Hepatocyte (in vitro differentiated cells): ENCODE data around the gene HSF2BP. TPM values are rescaled to one million over a fixed set of nuclear protein-coding genes. Genes with fewer than 3 reads are reported as not detected.
A peak's percentile ranks its signal among the peaks of the same experiment; 100 is the strongest.

Experiments used
- DNase-seq: peaks from one replicate; pipeline ENCODE4 v3.0.0-alpha.2; 2016; ENCODE audit warnings: low spot score
- H2AFZ ChIP-seq: fragments of 200-600 bp; sonication (generic); 2 replicates; pipeline ENCODE4 v1.6.0; 2016; ENCODE audit warnings: antibody characterized with exemption, mild to moderate bottlenecking
- H3K27ac ChIP-seq: fragments of 200-600 bp; sonication (generic); 2 replicates; pipeline ENCODE4 v1.5.1; 2016; ENCODE audit warnings: mild to moderate bottlenecking
- H3K27me3 ChIP-seq: fragments of 200-600 bp; sonication (generic); 2 replicates; pipeline ENCODE4 v1.6.1; 2016
- H3K36me3 ChIP-seq: fragments of 200-600 bp; sonication (generic); replicated peaks from 2 replicates; pipeline ENCODE4 v1.5.1; 2016; ENCODE audit warnings: low read depth; ENCODE audit not compliant: insufficient read depth
- H3K4me1 ChIP-seq: fragments of 200-600 bp; sonication (generic); 2 replicates; pipeline ENCODE4 v1.5.1; 2016; ENCODE audit warnings: mild to moderate bottlenecking, moderate library complexity; ENCODE audit not compliant: insufficient read depth
- H3K4me2 ChIP-seq: fragments of 200-600 bp; sonication (generic); 2 replicates; pipeline ENCODE4 v1.6.0; 2016
- H3K4me3 ChIP-seq: fragments of 200-600 bp; sonication (generic); 2 replicates; pipeline ENCODE4 v1.5.1; 2016; ENCODE audit warnings: mild to moderate bottlenecking
- H3K79me2 ChIP-seq: fragments of 200-600 bp; sonication (generic); 2 replicates; pipeline ENCODE4 v1.6.0; 2017; ENCODE audit warnings: mild to moderate bottlenecking
- H3K9me2 ChIP-seq: fragments of 200-600 bp; sonication (generic); replicated peaks from 2 replicates; pipeline ENCODE4 v1.6.0; 2017; ENCODE audit warnings: mild to moderate bottlenecking; ENCODE audit not compliant: insufficient read depth
- H3K9me3 ChIP-seq: fragments of 200-600 bp; sonication (generic); 2 replicates; pipeline ENCODE4 v1.5.1; 2016; ENCODE audit warnings: low read depth, mild to moderate bottlenecking
- H4K20me1 ChIP-seq: fragments of 200-600 bp; sonication (generic); 2 replicates; pipeline ENCODE4 v1.6.0; 2016; ENCODE audit warnings: mild to moderate bottlenecking; ENCODE audit not compliant: insufficient read depth, poor library complexity, severe bottlenecking
- CTCF ChIP-seq: fragments of 200-600 bp; sonication (generic); IDR thresholded peaks from 2 replicates; pipeline ENCODE4 v1.5.1; 2016; ENCODE audit warnings: antibody characterized with exemption, mild to moderate bottlenecking; ENCODE audit not compliant: poor library complexity
- EZH2 ChIP-seq: fragments of 200-600 bp; sonication (generic); IDR thresholded peaks from 2 replicates; pipeline ENCODE4 v1.6.1; 2016; ENCODE audit warnings: antibody characterized with exemption, mild to moderate bottlenecking, borderline replicate concordance
- EZH2phosphoT487 ChIP-seq: fragments of 200-600 bp; sonication (generic); IDR thresholded peaks from one replicate; pipeline ENCODE4 v1.6.1; 2018; ENCODE audit warnings: antibody characterized with exemption, mild to moderate bottlenecking, low read depth, moderate library complexity; ENCODE audit not compliant: unreplicated experiment, severe bottlenecking
- WGBS: methylation state at CpG from one replicate; pipeline ENCODE4 v1.1.6; 2016; ENCODE audit warnings: low lambda C conversion rate; ENCODE audit errors: missing lambda C conversion rate; 5-methylcytosine and 5-hydroxymethylcytosine counted together
- polyA plus RNA-seq: library from polyadenylated mRNA; unstranded; fragments of >200 nt; fragmentation: Nextera tagmentation; extraction: Ambion mirVana; gene quantifications from 2 replicates; pipeline ENCODE4 v1.2.1, GENCODE V29; 2016
- total RNA-seq: library from RNA; depleted of rRNA; stranded (reverse); fragments of >200 nt; gene quantifications from 2 replicates; pipeline ENCODE4 v1.2.3, GENCODE V29; 2014

Gene HSF2BP
- total and polyA plus RNA-seq, 2 experiments from 2014 or later: 1.3 to 1.4 TPM

GRCh38 chr21:43585514-43585913 is 73.8 kb downstream of the HSF2BP start:
- H3K4me2 ChIP-seq: peak overlapping the region; percentile 40
- H3K36me3 ChIP-seq: no peaks in the 10 kb centered on the region
- no peaks in the 10 kb centered on the region for H3K9me2 ChIP-seq
- H2AFZ ChIP-seq: no peak overlapping the region
- TF ChIP-seq CTCF (no peak), EZH2 (no peak), EZH2phosphoT487 (no peak)
- no peaks in the 10 kb centered on the region for H3K9me3 ChIP-seq
- no peaks in the 10 kb centered on the region for H4K20me1 ChIP-seq
- WGBS: 89% methylated on average over 4 of the region's 4 CpGs
- no peak overlapping the region for H3K4me3 ChIP-seq
- H3K27ac ChIP-seq: peak overlapping the region; percentile 84
- peaks cover 39% of the 10 kb centered on the region for H3K4me1 ChIP-seq
- H3K27me3 ChIP-seq: no peaks in the 10 kb centered on the region
- no peaks in the 10 kb centered on the region for H3K79me2 ChIP-seq
- DNase-seq: no peak

GRCh38 chr21:43581453-43581852 is 77.8 kb downstream of the HSF2BP start:
- WGBS: 85% methylated on average over 3 of the region's 3 CpGs
- no peak overlapping the region for H3K4me2 ChIP-seq
- H3K27me3 ChIP-seq: no peaks in the 10 kb centered on the region
- H4K20me1 ChIP-seq: no peaks in the 10 kb centered on the region
- H2AFZ ChIP-seq: no peak overlapping the region
- H3K9me3 ChIP-seq: no peaks in the 10 kb centered on the region
- H3K4me3 ChIP-seq: no peak overlapping the region
- H3K79me2 ChIP-seq: no peaks in the 10 kb centered on the region
- H3K4me1 ChIP-seq: peaks cover 9% of the 10 kb centered on the region
- TF ChIP-seq EZH2phosphoT487 (no peak), EZH2 (no peak), CTCF (no peak)
- H3K36me3 ChIP-seq: no peaks in the 10 kb centered on the region
- H3K27ac ChIP-seq: no peak overlapping the region
- no peak for DNase-seq
- H3K9me2 ChIP-seq: no peaks in the 10 kb centered on the region

- Histone ChIP-seq H3K79me2 (no peaks in the 10 kb centered on the region), H3K36me3 (no peaks in the 10 kb centered on the region), H3K4me2 (no peak overlapping the region), H3K27ac (no peak overlapping the region), H3K27me3 (no peaks in the 10 kb centered on the region), H3K4me1 (no peaks in the 10 kb centered on the region), H3K4me3 (no peak overlapping the region), H3K9me3 (no peaks in the 10 kb centered on the region), H4K20me1 (no peaks in the 10 kb centered on the region), H2AFZ (no peak overlapping the region), H3K9me2 (no peaks in the 10 kb centered on the region)
- no peak for TF ChIP-seq EZH2
- TF ChIP-seq EZH2phosphoT487: no peak
- no peak for TF ChIP-seq CTCF
- WGBS: 86% methylated on average over 6 of the region's 6 CpGs
- no peak for DNase-seq
Measured at GRCh38 chr21:43578677-43579303, 80.5 kb downstream of the HSF2BP start.

- Histone ChIP-seq H3K27ac (no peak overlapping the region), H3K4me1 (no peaks in the 10 kb centered on the region), H4K20me1 (no peaks in the 10 kb centered on the region), H3K4me2 (no peak overlapping the region), H3K4me3 (no peak overlapping the region), H3K27me3 (no peaks in the 10 kb centered on the region), H3K9me3 (no peaks in the 10 kb centered on the region), H3K79me2 (no peaks in the 10 kb centered on the region), H3K9me2 (no peaks in the 10 kb centered on the region), H3K36me3 (no peaks in the 10 kb centered on the region), H2AFZ (no peak overlapping the region)
- no peak for TF ChIP-seq EZH2
- TF ChIP-seq EZH2phosphoT487: no peak
- no peak for TF ChIP-seq CTCF
- 84% methylated on average over 3 of the region's 3 CpGs for WGBS
- no peak for DNase-seq
Measured at GRCh38 chr21:43575473-43575844, 83.8 kb downstream of the HSF2BP start.
